H1 (cell line): Measurements from ENCODE around the gene PRR3. TPM values are rescaled to one million over a fixed set of nuclear protein-coding genes. Genes with fewer than 3 reads are reported as not detected.

Source experiments
- CTCF ChIA-PET: fragments of 300-600 bp; sonication (Branson Sonifier 250); formaldehyde crosslinking; loops from one replicate; lab custom pipeline; 2021; ENCODE audit not compliant: partially characterized antibody; lab: Charles Lee
- POLR2A ChIA-PET: fragments of 300-600 bp; sonication (Branson Sonifier 250); formaldehyde crosslinking; loops from one replicate; lab custom pipeline; 2021; ENCODE audit warnings: inconsistent platforms; ENCODE audit not compliant: partially characterized antibody; lab: Charles Lee
- DNase-seq, 2 experiments: peaks; one replicate each; pipeline versions ENCODE4 v3.0.0 to v3.0.0-alpha.2; 2010 to 2022; ENCODE audit warnings: low spot score in 2 of 2, low read depth in 1 of 2, mixed read lengths in 1 of 2
- FAIRE-seq: peaks from 2 replicates; lab custom pipeline; 2011; peaks lifted over from hg19 to GRCh38; lab: Jason Lieb, UNC
- H2AFZ ChIP-seq: 2 replicates; pipeline ENCODE4 v1.8.1; 2012; ENCODE audit warnings: low read length, inconsistent platforms
- H2AK5ac ChIP-seq: 2 replicates; pipeline ENCODE4 v1.6.1; 2013; ENCODE audit warnings: low read depth, low read length
- H2BK120ac ChIP-seq: replicated peaks from 2 replicates; pipeline ENCODE3; 2013; ENCODE audit warnings: low read depth, low read length, inconsistent platforms
- H2BK12ac ChIP-seq: 2 replicates; pipeline ENCODE4 v1.6.1; 2013; ENCODE audit warnings: low read depth, low read length
- H2BK15ac ChIP-seq: 2 replicates; pipeline ENCODE4 v1.6.1; 2013; ENCODE audit warnings: low read length
- H2BK20ac ChIP-seq: 2 replicates; pipeline ENCODE4 v1.6.1; 2013; ENCODE audit warnings: low read length
- H2BK5ac ChIP-seq: 2 replicates; pipeline ENCODE4 v1.6.1; 2013; ENCODE audit warnings: low read depth, low read length
- H3K14ac ChIP-seq: 2 replicates; pipeline ENCODE4 v1.6.1; 2013; ENCODE audit warnings: inconsistent platforms; ENCODE audit not compliant: insufficient read length
- H3K18ac ChIP-seq: 2 replicates; pipeline ENCODE4 v1.6.1; 2013; ENCODE audit warnings: low read length; ENCODE audit errors: extremely low read depth
- H3K23ac ChIP-seq: 2 replicates; pipeline ENCODE4 v1.6.1; 2013; ENCODE audit warnings: inconsistent platforms; ENCODE audit not compliant: insufficient read length
- H3K23me2 ChIP-seq: 2 replicates; pipeline ENCODE4 v1.6.1; 2013; ENCODE audit warnings: low read depth, low read length
- H3K27ac ChIP-seq: 2 replicates; pipeline ENCODE4 v1.6.1; 2011; ENCODE audit warnings: low read depth, low read length, inconsistent platforms
- H3K27me3 ChIP-seq, 4 experiments: replicated peaks in 1 of 4; 1 replicate in 1 of 4; 2 replicates in 3 of 4; pipeline versions ENCODE4 v1.6.1 to v1.8.1; 2011 to 2013; ENCODE audit warnings: low read length in 3 of 4, mild to moderate bottlenecking in 3 of 4, inconsistent platforms in 2 of 4, mixed read lengths in 2 of 4, moderate library complexity in 1 of 4; ENCODE audit not compliant: control insufficient read depth in 3 of 4, insufficient read depth in 3 of 4; ENCODE audit errors: extremely low read depth in 1 of 4
- H3K36me3 ChIP-seq, 4 experiments: 2 replicates each; pipeline versions ENCODE4 v1.6.1 to v1.8.1; 2011 to 2013; ENCODE audit warnings: mild to moderate bottlenecking in 4 of 4, low read length in 3 of 4, moderate library complexity in 2 of 4, control low read depth in 1 of 4, inconsistent platforms in 1 of 4; ENCODE audit not compliant: insufficient read depth in 4 of 4, control insufficient read depth in 2 of 4
- H3K4ac ChIP-seq: replicated peaks from 2 replicates; pipeline ENCODE3; 2013; ENCODE audit warnings: low read length, low read depth, mixed read lengths, inconsistent platforms; ENCODE audit not compliant: insufficient read length
- H3K4me1 ChIP-seq, 4 experiments: replicated peaks in 1 of 4; 1 replicate in 1 of 4; 2 replicates in 3 of 4; pipeline versions ENCODE4 v1.6.1 to v1.8.1; 2011 to 2013; ENCODE audit warnings: low read length in 3 of 4, inconsistent platforms in 2 of 4, mixed read lengths in 1 of 4; ENCODE audit not compliant: insufficient read depth in 4 of 4, control insufficient read depth in 3 of 4
- H3K4me2 ChIP-seq, 2 experiments: 2 replicates each; pipeline versions ENCODE4 v1.6.1 to v1.8.1; 2011 to 2013; ENCODE audit warnings: low read depth in 2 of 2, low read length in 2 of 2, control low read depth in 1 of 2, inconsistent platforms in 1 of 2, mild to moderate bottlenecking in 1 of 2; ENCODE audit not compliant: insufficient read depth in 1 of 2
- H3K4me3 ChIP-seq, 4 experiments: fragments of 200-600, 300-600 bp in 1 of 4; sonication (generic), shearing (Covaris generic), sonication (Bioruptor Twin) in 1 of 4; 2 replicates each; pipeline versions ENCODE4 v1.5.1 to v1.8.1; 2011 to 2016; ENCODE audit warnings: low read length in 4 of 4, low read depth in 3 of 4, control low read depth in 2 of 4, inconsistent platforms in 2 of 4, mild to moderate bottlenecking in 2 of 4, mixed read lengths in 1 of 4, moderate library complexity in 1 of 4; ENCODE audit not compliant: insufficient read depth in 2 of 4; ENCODE audit errors: extremely low read depth in 1 of 4
- H3K56ac ChIP-seq: replicated peaks from 2 replicates; pipeline ENCODE3; 2013; ENCODE audit warnings: low read depth, mild to moderate bottlenecking, mixed read lengths, low read length, inconsistent platforms; ENCODE audit not compliant: insufficient read length
- H3K79me1 ChIP-seq: 2 replicates; pipeline ENCODE4 v1.6.1; 2013; ENCODE audit warnings: low read depth, low read length, control low read depth
- H3K79me2 ChIP-seq, 2 experiments: 2 replicates each; pipeline versions ENCODE4 v1.6.1 to v1.8.1; 2012 to 2013; ENCODE audit warnings: low read length in 2 of 2, mild to moderate bottlenecking in 2 of 2, inconsistent platforms in 1 of 2; ENCODE audit not compliant: insufficient read depth in 2 of 2, control insufficient read depth in 1 of 2
- H3K9ac ChIP-seq, 4 experiments: replicated peaks in 1 of 4; 1 replicate in 1 of 4; 2 replicates in 3 of 4; pipeline versions ENCODE4 v1.6.1 to v1.8.1; 2011 to 2013; ENCODE audit warnings: low read depth in 3 of 4, low read length in 3 of 4, control low read depth in 2 of 4, mild to moderate bottlenecking in 2 of 4, moderate library complexity in 2 of 4, inconsistent platforms in 1 of 4; ENCODE audit errors: extremely low read depth in 1 of 4
- H3K9me3 ChIP-seq, 2 experiments: 2 replicates each; pipeline versions ENCODE4 v1.6.1 to v1.8.1; 2012 to 2013; ENCODE audit warnings: mild to moderate bottlenecking in 2 of 2, moderate library complexity in 2 of 2, control low read depth in 1 of 2, inconsistent platforms in 1 of 2, low read depth in 1 of 2, low read length in 1 of 2, mixed read lengths in 1 of 2; ENCODE audit not compliant: insufficient read depth in 2 of 2
- H4K20me1 ChIP-seq, 2 experiments: replicated peaks in 1 of 2; 2 replicates each; pipeline versions ENCODE3 to v1.8.1; 2011 to 2013; ENCODE audit warnings: inconsistent platforms in 2 of 2, low read length in 2 of 2, mild to moderate bottlenecking in 1 of 2; ENCODE audit not compliant: insufficient read depth in 2 of 2, control insufficient read depth in 1 of 2
- H4K5ac ChIP-seq: 2 replicates; pipeline ENCODE4 v1.6.1; 2013; ENCODE audit warnings: low read length, low read depth, mixed read lengths, inconsistent platforms; ENCODE audit not compliant: insufficient read length
- H4K8ac ChIP-seq: 2 replicates; pipeline ENCODE4 v1.8.0; 2013; ENCODE audit warnings: mild to moderate bottlenecking, moderate library complexity, low read length, inconsistent platforms; ENCODE audit not compliant: insufficient read depth; ENCODE audit errors: extremely low read depth
- H4K91ac ChIP-seq: replicated peaks from 2 replicates; pipeline ENCODE3; 2013; ENCODE audit warnings: low read length, mixed read lengths, inconsistent platforms; ENCODE audit not compliant: insufficient read length
- ASH2L ChIP-seq: fragments of 200-600, 300-600 bp; sonication (generic); IDR thresholded peaks from one replicate; pipeline ENCODE4 v1.7.1; 2017; ENCODE audit warnings: low read length
- CREB1 ChIP-seq: IDR thresholded peaks from 2 replicates; pipeline ENCODE4 v1.6.1; 2012; ENCODE audit warnings: inconsistent platforms
- EP300 ChIP-seq, 2 experiments: IDR thresholded peaks; 1 replicate in 1 of 2; 2 replicates in 1 of 2; pipeline ENCODE4 v1.6.1; 2011 to 2012; ENCODE audit warnings: low read depth in 2 of 2, low read length in 2 of 2, mild to moderate bottlenecking in 2 of 2, borderline replicate concordance in 1 of 2, inconsistent platforms in 1 of 2, moderate library complexity in 1 of 2
- FOSL1 ChIP-seq: IDR thresholded peaks from 2 replicates; pipeline ENCODE4 v1.6.1; 2011; ENCODE audit warnings: mild to moderate bottlenecking, low read depth, low read length, moderate library complexity; ENCODE audit not compliant: insufficient read depth
- GABPA ChIP-seq: IDR thresholded peaks from 2 replicates; pipeline ENCODE4 v1.6.1; 2011; ENCODE audit warnings: mild to moderate bottlenecking, low read length, moderate library complexity, borderline replicate concordance; ENCODE audit not compliant: insufficient read depth
- KDM4A ChIP-seq: IDR thresholded peaks from one replicate; pipeline ENCODE4 v1.7.1; 2012; ENCODE audit warnings: low read depth, mild to moderate bottlenecking, moderate library complexity, low read length, inconsistent platforms; ENCODE audit not compliant: severe bottlenecking
- NANOG ChIP-seq: IDR thresholded peaks from 2 replicates; pipeline ENCODE4 v1.6.1; 2011; ENCODE audit warnings: low read length, low read depth, mild to moderate bottlenecking, inconsistent platforms; ENCODE audit not compliant: insufficient read depth, poor library complexity, severe bottlenecking
- POLR2A ChIP-seq, 2 experiments: IDR thresholded peaks; 1 replicate in 1 of 2; 2 replicates in 1 of 2; pipeline ENCODE4 v1.6.1; 2011; ENCODE audit warnings: low read depth in 2 of 2, low read length in 2 of 2, mild to moderate bottlenecking in 2 of 2; ENCODE audit errors: control extremely low read depth in 1 of 2
- POLR2AphosphoS5 ChIP-seq: IDR thresholded peaks from 2 replicates; pipeline ENCODE4 v1.6.1; 2011; ENCODE audit warnings: low read depth, low read length
- POU5F1 ChIP-seq: IDR thresholded peaks from 2 replicates; pipeline ENCODE4 v1.6.1; 2011; ENCODE audit warnings: low read depth, mild to moderate bottlenecking, low read length, moderate library complexity
- TAF1 ChIP-seq: IDR thresholded peaks from 2 replicates; pipeline ENCODE4 v1.6.1; 2011; ENCODE audit warnings: mild to moderate bottlenecking, low read depth, low read length
- TCF12 ChIP-seq: IDR thresholded peaks from 2 replicates; pipeline ENCODE4 v1.6.1; 2011; ENCODE audit warnings: low read depth, mild to moderate bottlenecking, low read length
- WGBS, 2 experiments: shearing (Covaris generic) in 1 of 2; methylation state at CpG; one replicate each; pipeline versions ENCODE4 v1.1.6 to v1.1.7; 2013 to 2015; ENCODE audit warnings: low lambda C conversion rate in 2 of 2, mixed read lengths in 2 of 2, inconsistent platforms in 1 of 2, low coverage in 1 of 2, missing lambda C conversion rate in 1 of 2; ENCODE audit not compliant: insufficient replicate concordance in 2 of 2, insufficient coverage in 1 of 2, insufficient read length in 1 of 2; ENCODE audit errors: extremely low coverage in 1 of 2, missing lambda C conversion rate in 1 of 2; 5-methylcytosine and 5-hydroxymethylcytosine counted together
- polyA plus RNA-seq, 7 experiments: library from polyadenylated mRNA; depleted of rRNA in 3 of 7; stranded (reverse) in 5 of 7; unstranded in 2 of 7; fragments of >200 nt in 5 of 7; fragments of 200-250 nt in 2 of 7; gene quantifications; 1 replicate in 5 of 7; 2 replicates in 1 of 7; 4 replicates in 1 of 7; pipeline versions ENCODE4 v1.2.1 to v1.2.3, GENCODE V29; 2011 to 2013; ENCODE audit warnings: missing spikeins in 2 of 7, mixed read lengths in 2 of 7
- total RNA-seq: library from RNA; stranded (reverse); fragmentation: NEBNext Ultra II Directional; extraction: Animal tissue kit (Norgen Biotek cat#: 25700); gene quantifications from 2 replicates; pipeline ENCODE4 v1.2.1, GENCODE V29; 2021

Gene PRR3
- total and polyA plus RNA-seq, 2 of the 8 experiments (the other 6 are each of a cell fraction or from before 2014, with no cell fraction given), result 10.5 to 24.2 TPM

DNA sequence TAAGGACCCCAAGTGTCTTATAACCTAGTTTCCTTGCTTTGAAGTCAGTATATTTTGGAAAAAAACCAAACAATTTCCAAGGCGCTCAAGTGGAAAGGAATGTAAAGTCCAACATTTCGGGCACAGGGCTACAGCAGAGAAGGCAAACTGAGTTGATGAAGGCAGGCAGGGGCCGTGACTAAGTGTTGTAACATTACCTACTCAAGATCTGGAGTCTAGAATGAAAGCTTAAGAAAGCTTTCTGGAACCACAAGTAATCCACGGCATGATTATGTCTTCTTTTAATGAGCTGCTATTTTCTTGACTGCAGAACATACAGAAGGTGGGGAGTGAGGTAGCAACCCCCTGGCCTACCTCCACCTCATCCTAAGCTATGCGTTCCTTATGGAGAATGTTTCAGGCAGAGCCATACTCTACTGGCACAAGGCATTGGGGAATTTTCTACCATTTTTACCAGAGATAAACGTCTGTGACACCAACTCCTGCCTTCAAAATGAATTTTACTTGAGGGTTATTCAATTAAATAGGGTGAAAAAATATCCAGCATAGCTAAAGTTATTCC, 55.7 kb downstream of the PRR3 start:
- H3K9ac ChIP-seq, result no peak overlapping the region
- H2BK12ac ChIP-seq, result no peak overlapping the region
- no peak overlapping the region for H2AK5ac ChIP-seq
- H3K36me3 ChIP-seq, result peaks cover 13 to 63% (median 31%) of the 10 kb centered on the region in 4 experiments
- peak overlapping the region; percentile 4 to 98; a peak in 1 of 4 replicates for H3K4me2 ChIP-seq
- no peaks in the 10 kb centered on the region for H3K9me3 ChIP-seq
- H2AFZ ChIP-seq, result no peak overlapping the region
- H4K8ac ChIP-seq, result no peak overlapping the region
- H4K5ac ChIP-seq, result no peak overlapping the region
- no peak overlapping the region for H3K23ac ChIP-seq
- H3K56ac ChIP-seq, result no peak overlapping the region
- TF ChIP-seq TAF1 (no peak), POLR2AphosphoS5 (peak; percentile 85), POLR2A (IDR thresholded peaks at IDR 0.05; ENCODE audit: control extremely low read depth in 1 of 2, low read depth in 2 of 2, low read length in 2 of 2) (peak in 1 of 2 experiments; percentile 77), POU5F1 (no peak), KDM4A (no peak), NANOG (no peak), FOSL1 (no peak), CREB1 (no peak), ASH2L (no peak), GABPA (no peak), TCF12 (no peak), EP300 (IDR thresholded peaks at IDR 0.05; ENCODE audit: borderline replicate concordance in 1 of 2, low read depth in 2 of 2, low read length in 2 of 2) (no peak)
- TF ChIP-seq, all 59 proteins: peak for 2
- peaks cover 11% of the 10 kb centered on the region for H3K23me2 ChIP-seq
- WGBS, 2 experiments, result 82% methylated on average over 6 of the region's 6 CpGs; no CpG with 5 or more reads in 1 of the 2 experiments
- peaks cover 4 to 60% of the 10 kb centered on the region in 2 experiments; a peak in 3 of 4 replicates for H3K79me2 ChIP-seq
- no peak for DNase-seq
- no peak overlapping the region for H2BK15ac ChIP-seq
- POLR2A ChIA-PET, result interaction anchor here (0.8 to 4.8 kb wide), 23 partner anchors 15 to 131 kb away, joined by 3 to 443 read pairs (median 5); partner anchors contain the start of genes ABCF1, ATAT1, C6orf136 and GNL1
- H3K27ac ChIP-seq, result no peak overlapping the region
- H3K4me3 ChIP-seq, result no peak overlapping the region; a peak in 1 of 8 replicates
- H2BK20ac ChIP-seq, result no peak overlapping the region
- CTCF ChIA-PET, result interaction anchor here (0.7 to 2.4 kb wide), 15 partner anchors 8 to 131 kb away, joined by 3 to 17 read pairs (median 4); partner anchors contain the start of genes ATAT1 and DHX16
- no peak overlapping the region for H3K14ac ChIP-seq
- no peak overlapping the region for H2BK5ac ChIP-seq
- peaks cover 0 to 6% (median 3%) of the 10 kb centered on the region in 4 experiments; a peak in 4 of 7 replicates for H3K4me1 ChIP-seq
- FAIRE-seq, result no peak
- H3K79me1 ChIP-seq, result peaks cover 8% of the 10 kb centered on the region; the same call in 1 of the 2 replicates
- no peak overlapping the region for H4K91ac ChIP-seq
- no peak overlapping the region for H2BK120ac ChIP-seq
- H3K18ac ChIP-seq, result no peak overlapping the region
- H3K4ac ChIP-seq, result no peak overlapping the region
- no peaks in the 10 kb centered on the region for H3K27me3 ChIP-seq
- peaks cover 4 to 6% of the 10 kb centered on the region in 2 experiments for H4K20me1 ChIP-seq
